Measurements from ENCODE around the gene PIP5K1C.
"Not testable (repeated sequence)": the region's sequence is repeated elsewhere in the genome, so short reads cannot be mapped to it uniquely, and the experiment has no call there.

Gene PIP5K1C

GRCh38 chr19:3669082-3669946 lies 31.0 kb downstream of the PIP5K1C start:
- no peaks in the 10 kb centered on the region for H3K9me3 Mint-ChIP-seq
- peaks cover 43% of the 10 kb centered on the region for H3K4me1 Mint-ChIP-seq
- TF ChIP-seq, protein P1, sequence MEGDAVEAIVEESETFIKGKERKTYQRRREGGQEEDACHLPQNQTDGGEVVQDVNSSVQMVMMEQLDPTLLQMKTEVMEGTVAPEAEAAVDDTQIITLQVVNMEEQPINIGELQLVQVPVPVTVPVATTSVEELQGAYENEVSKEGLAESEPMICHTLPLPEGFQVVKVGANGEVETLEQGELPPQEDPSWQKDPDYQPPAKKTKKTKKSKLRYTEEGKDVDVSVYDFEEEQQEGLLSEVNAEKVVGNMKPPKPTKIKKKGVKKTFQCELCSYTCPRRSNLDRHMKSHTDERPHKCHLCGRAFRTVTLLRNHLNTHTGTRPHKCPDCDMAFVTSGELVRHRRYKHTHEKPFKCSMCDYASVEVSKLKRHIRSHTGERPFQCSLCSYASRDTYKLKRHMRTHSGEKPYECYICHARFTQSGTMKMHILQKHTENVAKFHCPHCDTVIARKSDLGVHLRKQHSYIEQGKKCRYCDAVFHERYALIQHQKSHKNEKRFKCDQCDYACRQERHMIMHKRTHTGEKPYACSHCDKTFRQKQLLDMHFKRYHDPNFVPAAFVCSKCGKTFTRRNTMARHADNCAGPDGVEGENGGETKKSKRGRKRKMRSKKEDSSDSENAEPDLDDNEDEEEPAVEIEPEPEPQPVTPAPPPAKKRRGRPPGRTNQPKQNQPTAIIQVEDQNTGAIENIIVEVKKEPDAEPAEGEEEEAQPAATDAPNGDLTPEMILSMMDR (IDR thresholded peaks at IDR 0.05; ENCODE audit: unreplicated experiment in 3 of 3): no peak
- no peaks in the 10 kb centered on the region for H3K36me3 Mint-ChIP-seq (ENCODE audit: low read depth)
- H3K27ac Mint-ChIP-seq: peak overlapping the region; percentile 15 to 87 (median 43)
- peak overlapping the region in 1 of 3 experiments; percentile 40 for H3K4me3 Mint-ChIP-seq
- H3K27me3 Mint-ChIP-seq (ENCODE audit: low read depth): no peaks in the 10 kb centered on the region

DNA sequence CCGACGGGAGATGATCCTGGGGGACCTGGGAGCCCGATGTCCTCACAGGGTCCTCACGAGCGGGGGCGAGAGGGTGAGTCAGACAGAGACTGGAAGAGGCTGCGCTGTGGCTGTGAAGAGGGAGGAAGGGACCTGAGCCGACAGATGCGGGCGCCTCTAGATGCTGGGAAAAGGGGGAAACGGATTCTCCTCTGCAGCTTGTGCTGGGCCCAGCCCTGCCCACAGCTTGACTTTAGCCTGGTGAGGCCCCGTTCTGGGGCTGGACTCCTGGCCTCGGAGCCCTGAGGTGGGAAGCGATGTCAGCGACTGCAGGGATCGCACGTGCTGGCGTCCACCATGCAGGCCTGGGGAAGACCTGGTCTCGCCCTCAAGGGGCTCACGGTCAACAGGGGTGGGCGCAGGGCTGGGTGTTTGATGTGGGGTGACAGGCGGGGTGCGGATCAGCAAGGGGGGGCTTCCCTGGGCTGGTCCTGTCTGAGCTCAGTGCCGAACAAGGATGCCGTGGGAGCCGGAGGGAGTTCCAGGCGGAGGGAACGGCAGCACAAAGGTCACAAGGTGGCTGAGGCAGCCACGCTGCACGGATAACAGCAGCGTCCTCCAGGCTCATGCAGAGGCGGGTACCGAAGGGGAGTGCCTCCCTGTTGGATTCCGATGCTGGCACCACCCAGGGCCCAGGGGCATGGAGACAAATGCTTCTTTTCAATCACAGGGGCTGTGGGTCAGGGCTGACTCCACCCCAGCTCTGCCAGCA lies 31.8 kb downstream of the PIP5K1C start:
- Mint-ChIP-seq H3K36me3 (ENCODE audit: low read depth) (peaks cover 6% of the 10 kb centered on the region), H3K27ac (peak overlapping the region; percentile 50 to 87 (median 82)), H3K9me3 (no peaks in the 10 kb centered on the region), H3K27me3 (ENCODE audit: low read depth) (no peaks in the 10 kb centered on the region), H3K4me3 (peak overlapping the region in 1 of 3 experiments; percentile 35), H3K4me1 (peaks cover 43% of the 10 kb centered on the region)
- TF ChIP-seq, protein P1 (IDR thresholded peaks at IDR 0.05; ENCODE audit: unreplicated experiment in 3 of 3): no peak

- TF ChIP-seq, protein P1 (IDR thresholded peaks at IDR 0.05; ENCODE audit: unreplicated experiment in 3 of 3): no peak
- Mint-ChIP-seq H3K27me3 (ENCODE audit: low read depth) (no peaks in the 10 kb centered on the region), H3K4me1 (peaks cover 43% of the 10 kb centered on the region), H3K4me3 (no peak overlapping the region), H3K36me3 (ENCODE audit: low read depth) (peaks cover 11% of the 10 kb centered on the region), H3K9me3 (no peaks in the 10 kb centered on the region), H3K27ac (peak overlapping the region in 1 of 3 experiments; percentile 87)
Measured at GRCh38 chr19:3667766-3668165, 32.5 kb downstream of the PIP5K1C start.

- H3K9me3 Mint-ChIP-seq: no peaks in the 10 kb centered on the region
- no peak overlapping the region for H3K27ac Mint-ChIP-seq
- H3K4me3 Mint-ChIP-seq: no peak overlapping the region
- TF ChIP-seq, protein P1 (IDR thresholded peaks at IDR 0.05; ENCODE audit: unreplicated experiment in 3 of 3): no peak
- no peaks in the 10 kb centered on the region for H3K27me3 Mint-ChIP-seq (ENCODE audit: low read depth)
- peaks cover 11% of the 10 kb centered on the region for H3K36me3 Mint-ChIP-seq (ENCODE audit: low read depth)
- peaks cover 40% of the 10 kb centered on the region for H3K4me1 Mint-ChIP-seq
Measured at GRCh38 chr19:3667037-3667638, 33.1 kb downstream of the PIP5K1C start.

DNA sequence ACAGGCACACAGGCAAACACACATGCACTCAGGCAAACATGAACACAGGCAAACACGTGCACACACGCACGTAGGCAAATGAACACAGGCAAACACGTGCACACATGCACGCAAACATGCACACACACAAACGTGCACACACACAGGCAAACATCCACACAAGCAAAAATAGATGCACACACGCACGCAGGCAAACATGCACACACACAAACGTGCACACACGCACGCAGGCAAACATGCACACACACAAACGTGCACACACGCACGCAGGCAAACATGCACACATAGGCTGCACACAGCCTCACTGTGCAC lies 33.8 kb downstream of the PIP5K1C start:
- peaks cover 34% of the 10 kb centered on the region for H3K4me1 Mint-ChIP-seq
- not testable (repeated sequence) for H3K27me3 Mint-ChIP-seq (ENCODE audit: low read depth)

More for the DNA sequence above, 33.8 kb downstream of the PIP5K1C start:
- H3K9me3 Mint-ChIP-seq: not testable (repeated sequence)
- peaks cover 13% of the 10 kb centered on the region for H3K36me3 Mint-ChIP-seq (ENCODE audit: low read depth)
- H3K4me3 Mint-ChIP-seq: peak overlapping the region in 1 of 3 experiments; percentile 25
- H3K27ac Mint-ChIP-seq: peak overlapping the region in 2 of 3 experiments; percentile 78 to 82
